Activated CD4-positive, alpha-beta T cell treated with anti-CD3 and anti-CD28 coated beads for 36 hours (primary cell): ENCODE data around the gene RUSC1. TPM values are rescaled to one million over a fixed set of nuclear protein-coding genes. Genes with fewer than 3 reads are reported as not detected.
"Not testable (repeated sequence)": the region's sequence is repeated elsewhere in the genome, so short reads cannot be mapped to it uniquely, and the experiment has no call there.

Source experiments
- ATAC-seq: fragments of 200-7000 bp; cut with Tn5 transposase; one replicate; pipeline ENCODE4 v1.10.0; 2021; ENCODE audit warnings: mild to moderate bottlenecking, moderate library complexity
- CTCF ChIA-PET: fragments of 350-600 bp; sonication (Branson Sonifier 250); formaldehyde crosslinking; loops from one replicate; lab custom pipeline; 2021; ENCODE audit warnings: antibody characterized with exemption; lab: Charles Lee
- POLR2A ChIA-PET: fragments of 350-600 bp; sonication (Branson Sonifier 250); formaldehyde crosslinking; loops from one replicate; lab custom pipeline; 2021; ENCODE audit warnings: antibody characterized with exemption, inconsistent platforms; lab: Charles Lee
- DNase-seq: peaks from one replicate; pipeline ENCODE4 v3.0.0-alpha.2; 2020
- H3K27ac Mint-ChIP-seq: one replicate; pipeline ENCODE4 v1.8.0; 2021; ENCODE audit warnings: mixed read lengths
- H3K27me3 Mint-ChIP-seq: one replicate; pipeline ENCODE4 v1.8.0; 2021; ENCODE audit warnings: mixed read lengths
- H3K36me3 Mint-ChIP-seq: one replicate; pipeline ENCODE4 v1.8.0; 2021; ENCODE audit warnings: low read depth, mixed read lengths
- H3K4me1 Mint-ChIP-seq: one replicate; pipeline ENCODE4 v1.8.0; 2021; ENCODE audit warnings: mixed read lengths
- H3K4me3 Mint-ChIP-seq: one replicate; pipeline ENCODE4 v1.8.0; 2021; ENCODE audit warnings: mild to moderate bottlenecking, moderate library complexity, mixed read lengths
- H3K9me3 Mint-ChIP-seq: one replicate; pipeline ENCODE4 v1.8.0; 2021; ENCODE audit warnings: low read depth, mixed read lengths
- intact Hi-C, 2 experiments: fragments of 100-400 bp; cut with DNase I in 1 of 2; cut with micrococcal nuclease in 1 of 2; formaldehyde crosslinking; loops; one replicate each; pipeline versions ENCODE4 v1.14.2 to v1.15.1; 2022 to 2024; cut with DNase I, micrococcal nuclease
- total RNA-seq, 2 experiments: library from RNA; stranded (reverse); gene quantifications; one replicate each; pipeline ENCODE4 v1.2.3, GENCODE V29; 2021

The RUSC1 gene
- total RNA-seq, 2 experiments from 2014 or later = 21.3 to 22.2 TPM

DNA sequence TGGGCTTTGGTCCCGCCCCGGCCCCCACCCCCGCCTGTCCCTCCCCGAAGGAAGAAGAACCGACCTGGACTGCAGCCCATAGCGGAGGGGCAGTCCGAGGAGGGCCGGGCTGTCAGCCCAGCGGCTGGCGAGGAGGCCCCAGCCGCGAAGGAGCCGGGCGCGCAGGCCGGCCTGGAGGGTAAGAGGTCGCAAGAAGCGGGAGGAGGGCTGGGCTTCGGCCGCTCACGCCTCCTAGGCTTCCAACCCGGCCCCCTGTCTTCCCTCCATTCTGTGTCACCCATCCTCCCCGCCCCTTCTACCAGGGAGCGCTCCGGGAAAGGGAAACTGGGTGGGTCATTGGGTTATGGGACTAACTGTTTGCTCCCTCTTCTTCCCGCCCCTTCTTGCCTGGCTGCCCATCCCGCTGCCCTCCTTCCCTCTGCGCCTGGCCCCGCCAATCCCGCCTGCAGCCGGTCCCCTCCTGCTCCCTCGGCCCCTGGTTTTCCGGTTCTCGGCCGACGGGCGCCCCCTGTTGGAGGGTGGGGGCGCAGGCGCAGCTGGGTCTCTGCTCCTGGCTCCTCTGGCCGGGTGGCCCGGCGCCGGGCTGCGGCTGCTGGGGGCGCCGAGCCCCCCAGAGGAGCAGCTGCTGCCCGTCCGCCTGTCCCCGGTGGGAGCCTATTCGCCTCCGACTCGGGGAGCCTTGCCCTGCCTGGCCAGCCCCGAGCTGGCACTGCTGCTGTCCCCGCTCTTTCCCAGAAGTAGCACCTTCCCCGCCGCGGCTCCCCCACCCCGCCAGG lies 2.4 kb downstream of the RUSC1 start:
- H3K27me3 Mint-ChIP-seq = no peaks in the 10 kb centered on the region
- ATAC-seq = peak; percentile 55
- peaks cover 20% of the 10 kb centered on the region for H3K36me3 Mint-ChIP-seq
- ChIA-PET POLR2A (interaction anchor here (0.6 to 1.2 kb wide), 6 partner anchors 45 to 153 kb away, joined by 3 to 4 read pairs (median 3); partner anchors contain the start of gene CLK2), CTCF (interaction anchor here (0.7 to 6.1 kb wide), 19 partner anchors 10 to 278 kb away, joined by 3 to 79 read pairs (median 6); partner anchors contain the start of genes CLK2, ENTREP3, FDPS and KRTCAP2)
- DNase-seq = peak; percentile 92
- H3K4me1 Mint-ChIP-seq = peaks cover 42% of the 10 kb centered on the region
- intact Hi-C loops = loop anchor here (1.0 to 10.0 kb wide), 15 partner anchors 15 to 654 kb away; partner anchors contain the start of genes CLK2 (in 2 of the 2), FDPS (in 2 of the 2), HCN3 (in 2 of the 2) and ARHGEF2 (in 1 of the 2)
- H3K27ac Mint-ChIP-seq = peak overlapping the region; percentile 45
- no peaks in the 10 kb centered on the region for H3K9me3 Mint-ChIP-seq
- peak overlapping the region; percentile 76 for H3K4me3 Mint-ChIP-seq

DNA sequence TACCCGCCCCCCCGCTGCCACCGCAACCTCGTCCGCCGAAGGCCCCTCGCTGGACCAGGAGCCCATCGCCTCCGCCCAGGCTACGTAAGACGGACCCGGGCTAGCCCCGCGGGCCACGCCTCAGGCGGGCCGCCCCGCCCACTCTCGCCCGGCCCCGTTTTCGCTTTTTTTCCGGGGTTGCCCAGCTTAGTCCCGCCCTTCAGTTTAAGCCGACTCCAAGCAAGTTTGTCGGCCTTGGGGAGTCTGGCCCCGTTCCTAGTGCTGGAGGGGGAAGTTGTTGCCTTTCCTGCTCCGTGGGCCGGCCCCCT lies 3.0 kb downstream of the RUSC1 start:
- intact Hi-C loops = loop anchor here (1.0 to 10.0 kb wide), 18 partner anchors 15 to 654 kb away; partner anchors contain the start of genes CLK2 (in 2 of the 2), FDPS (in 2 of the 2), HCN3 (in 2 of the 2) and MTX1 (in 2 of the 2)
- H3K27me3 Mint-ChIP-seq = no peaks in the 10 kb centered on the region
- H3K36me3 Mint-ChIP-seq = peaks cover 17% of the 10 kb centered on the region
- no peaks in the 10 kb centered on the region for H3K9me3 Mint-ChIP-seq
- ATAC-seq = peak; percentile 56
- H3K4me1 Mint-ChIP-seq = peaks cover 42% of the 10 kb centered on the region
- CTCF ChIA-PET = interaction anchor here (0.5 to 6.1 kb wide), 18 partner anchors 9 to 653 kb away, joined by 3 to 79 read pairs (median 6); partner anchors contain the start of genes CLK2, ENTREP3, FDPS and MTX1
- POLR2A ChIA-PET = interaction anchor here (0.6 to 1.2 kb wide), 5 partner anchors 16 to 136 kb away, joined by 3 to 4 read pairs (median 3); partner anchors contain the start of gene CLK2
- peak; percentile 90 for DNase-seq
- peak overlapping the region; percentile 76 for H3K4me3 Mint-ChIP-seq
- peak overlapping the region; percentile 45 for H3K27ac Mint-ChIP-seq

DNA sequence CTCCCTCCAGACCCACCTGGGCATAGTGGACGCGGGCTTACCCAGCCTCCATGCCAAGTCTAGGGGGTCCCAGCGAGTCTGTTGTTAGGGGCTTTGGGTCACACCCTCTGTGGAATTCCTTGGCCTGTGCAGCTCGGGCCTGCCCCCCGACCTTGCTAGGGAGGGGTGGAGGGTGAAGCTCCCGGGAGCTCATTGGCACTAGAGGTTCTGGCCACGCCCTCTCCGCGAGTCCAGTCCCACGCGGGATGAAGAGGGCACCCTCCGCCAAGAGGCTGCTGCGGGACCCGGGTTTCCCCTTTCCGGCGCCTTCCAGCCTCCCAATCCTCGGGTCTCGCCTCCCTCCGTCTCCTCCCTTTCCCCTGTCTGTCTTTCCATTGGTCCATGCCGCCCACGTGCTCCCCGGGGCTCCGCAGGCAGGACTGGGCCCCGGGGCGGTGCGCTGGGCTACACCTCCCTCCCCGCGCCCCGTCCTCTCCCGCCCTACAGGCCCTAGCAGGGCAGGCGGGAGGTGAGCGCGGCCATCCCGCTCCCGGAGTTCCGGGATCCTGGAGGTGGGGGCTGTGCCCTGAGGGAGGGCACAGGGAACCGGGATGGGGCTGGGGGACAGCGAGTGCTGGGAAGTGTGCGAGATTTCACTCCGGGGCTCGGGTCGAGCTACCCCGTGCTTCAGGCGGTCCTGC lies 3.5 kb downstream of the RUSC1 start:
- POLR2A ChIA-PET = interaction anchor here (0.6 to 1.1 kb wide), 3 partner anchors 16 to 63 kb away, joined by 3 to 4 read pairs (median 4); no protein-coding TSS in a partner anchor
- ATAC-seq = peak; percentile 81
- intact Hi-C loops = loop anchor here (1.0 to 10.0 kb wide), 11 partner anchors 62 to 653 kb away; partner anchors contain the start of genes MTX1 (in 2 of the 2), ARHGEF2 (in 1 of the 2), DAP3 (in 1 of the 2) and ENTREP3 (in 1 of the 2)

DNA sequence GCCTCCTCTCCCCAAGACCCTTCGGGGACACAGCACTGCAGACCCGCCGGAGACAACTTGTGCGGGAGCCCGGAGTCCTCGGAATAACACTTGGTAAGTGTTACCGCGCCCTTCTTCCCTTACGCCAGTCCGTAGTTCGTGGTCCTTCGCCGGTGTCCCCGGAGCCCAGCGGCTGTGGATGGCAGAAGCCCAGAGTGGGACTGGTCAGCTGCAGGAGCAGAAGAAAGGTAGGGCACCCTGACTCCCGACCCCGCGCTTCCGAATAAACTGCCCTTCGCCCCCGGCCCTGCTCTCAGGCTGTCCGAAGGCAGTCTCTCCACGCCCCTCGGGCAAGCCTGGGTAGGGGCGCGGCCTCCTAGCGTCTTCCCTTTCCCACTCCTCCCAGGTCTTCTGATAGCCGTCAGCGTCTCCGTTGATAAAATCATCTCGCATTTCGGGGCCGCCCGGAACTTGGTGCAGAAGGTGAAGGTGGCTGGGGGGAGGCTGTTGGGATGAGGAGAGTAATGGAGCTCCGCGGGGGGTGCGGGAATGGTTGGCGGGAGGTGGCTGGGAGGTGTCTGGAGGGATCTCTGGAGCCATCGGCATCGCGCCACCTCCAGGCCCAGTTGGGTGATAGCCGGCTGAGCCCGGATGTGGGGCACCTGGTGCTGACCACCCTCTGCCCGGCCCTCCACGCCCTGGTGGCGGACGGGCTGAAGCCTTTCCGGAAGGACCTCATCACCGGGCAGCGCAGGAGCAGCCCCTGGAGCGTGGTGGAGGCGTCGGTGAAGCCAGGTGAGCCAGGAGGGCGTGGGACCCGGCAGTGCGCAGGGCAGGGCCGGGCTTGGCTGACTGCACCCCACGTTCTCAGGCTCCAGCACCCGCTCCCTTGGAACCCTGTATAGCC lies 4.3 kb downstream of the RUSC1 start:
- Mint-ChIP-seq H3K4me3 (peak overlapping the region; percentile 76), H3K27me3 (no peaks in the 10 kb centered on the region), H3K36me3 (peaks cover 9% of the 10 kb centered on the region), H3K27ac (no peak overlapping the region), H3K9me3 (no peaks in the 10 kb centered on the region), H3K4me1 (peaks cover 33% of the 10 kb centered on the region)
- peak; percentile 47 for DNase-seq
- ChIA-PET CTCF (interaction anchor here (0.6 to 6.1 kb wide), 6 partner anchors 14 to 1094 kb away, joined by 3 to 79 read pairs (median 4); no protein-coding TSS in a partner anchor), POLR2A (no interaction called here)
- no peak for ATAC-seq
- intact Hi-C loops = loop anchor here (1.0 to 10.0 kb wide), 11 partner anchors 63 to 652 kb away; partner anchors contain the start of genes MTX1 (in 2 of the 2), ARHGEF2 (in 1 of the 2), DAP3 (in 1 of the 2) and ENTREP3 (in 1 of the 2)

More for the DNA sequence above, 3.5 kb downstream of the RUSC1 start:
- H3K9me3 Mint-ChIP-seq = no peaks in the 10 kb centered on the region
- H3K4me3 Mint-ChIP-seq = peak overlapping the region; percentile 76
- peaks cover 12% of the 10 kb centered on the region for H3K36me3 Mint-ChIP-seq
- H3K27me3 Mint-ChIP-seq = no peaks in the 10 kb centered on the region
- peak overlapping the region; percentile 45 for H3K27ac Mint-ChIP-seq
- CTCF ChIA-PET = interaction anchor here (0.5 to 6.1 kb wide), 20 partner anchors 9 to 1095 kb away, joined by 3 to 79 read pairs (median 6); partner anchors contain the start of genes CLK2, ENTREP3, FDPS and MTX1
- peak; percentile 95 for DNase-seq
- H3K4me1 Mint-ChIP-seq = peaks cover 39% of the 10 kb centered on the region

DNA sequence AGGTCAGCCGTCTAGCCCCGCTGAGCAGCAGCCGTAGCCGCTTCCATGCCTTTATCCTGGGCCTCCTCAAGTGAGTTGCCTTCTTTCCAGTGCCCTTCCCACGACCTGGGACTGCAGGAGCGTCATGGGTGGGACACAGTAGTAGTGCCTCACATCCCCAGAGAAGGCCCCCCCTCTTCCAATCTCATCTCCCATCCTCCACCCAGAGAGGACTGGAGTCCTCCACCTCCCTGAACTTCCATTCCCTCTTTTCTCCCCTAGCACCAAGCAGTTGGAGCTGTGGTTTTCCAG lies 4.9 kb downstream of the RUSC1 start:
- ATAC-seq (no peak), DNase-seq (no peak)
- CTCF ChIA-PET = interaction anchor here (6.1 kb wide), 1 partner anchor 75 kb away, joined by 79 read pairs; no protein-coding TSS in a partner anchor
- peak overlapping the region; percentile 76 for H3K4me3 Mint-ChIP-seq
- peaks cover 27% of the 10 kb centered on the region for H3K4me1 Mint-ChIP-seq
- H3K27ac Mint-ChIP-seq = no peak overlapping the region
- no peaks in the 10 kb centered on the region for H3K9me3 Mint-ChIP-seq
- no peaks in the 10 kb centered on the region for H3K27me3 Mint-ChIP-seq
- intact Hi-C loops = loop anchor here in 1 of 2 experiments (10.0 kb wide), 1 partner anchor 269 kb away; no protein-coding TSS in a partner anchor
- POLR2A ChIA-PET = no interaction called here
- peaks cover 10% of the 10 kb centered on the region for H3K36me3 Mint-ChIP-seq

DNA sequence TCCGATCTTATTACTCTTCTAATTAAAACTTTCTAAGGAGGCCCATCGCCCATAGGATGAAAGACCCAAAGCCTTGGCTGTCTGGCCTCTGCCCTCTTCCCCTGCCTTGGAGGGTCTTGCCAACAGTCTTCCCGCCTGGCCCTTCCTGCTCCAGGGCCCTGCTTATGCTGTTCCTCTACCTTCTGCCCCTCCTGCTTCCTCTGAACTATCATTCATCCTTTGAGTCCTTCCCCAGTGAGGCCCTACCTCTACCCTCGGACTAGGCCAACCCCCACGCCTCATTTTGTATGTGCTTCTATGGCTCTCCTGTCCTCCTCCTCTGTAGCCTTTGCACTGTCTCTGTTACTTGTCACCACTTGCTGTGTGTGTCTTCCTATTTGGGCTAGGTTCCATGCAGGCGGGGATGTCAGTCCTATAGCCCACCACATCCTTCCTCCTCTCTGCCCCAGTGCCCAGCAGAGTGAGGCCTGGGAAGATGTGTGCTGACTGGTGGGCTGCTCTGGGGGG lies 5.4 kb downstream of the RUSC1 start:
- no peak overlapping the region for H3K27ac Mint-ChIP-seq
- POLR2A ChIA-PET = no interaction called here

DNA sequence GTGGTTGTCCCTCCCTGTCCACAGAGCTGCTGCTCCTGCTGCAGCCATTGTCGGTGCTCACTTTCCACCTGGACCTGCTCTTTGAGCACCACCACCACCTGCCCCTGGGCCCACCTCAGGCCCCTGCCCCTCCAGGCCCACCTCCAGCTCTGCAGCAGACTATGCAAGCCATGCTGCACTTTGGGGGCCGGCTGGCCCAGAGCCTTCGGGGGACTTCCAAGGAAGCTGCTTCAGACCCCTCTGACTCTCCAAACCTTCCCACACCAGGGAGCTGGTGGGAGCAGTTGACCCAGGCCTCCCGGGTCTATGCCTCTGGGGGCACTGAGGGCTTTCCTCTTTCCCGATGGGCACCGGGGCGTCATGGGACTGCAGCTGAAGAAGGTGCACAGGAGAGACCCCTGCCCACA lies 5.9 kb downstream of the RUSC1 start:
- ATAC-seq = no peak
- no peaks in the 10 kb centered on the region for H3K9me3 Mint-ChIP-seq
- H3K36me3 Mint-ChIP-seq = peaks cover 14% of the 10 kb centered on the region
- no peak overlapping the region for H3K4me3 Mint-ChIP-seq
- H3K27me3 Mint-ChIP-seq = no peaks in the 10 kb centered on the region
- peaks cover 18% of the 10 kb centered on the region for H3K4me1 Mint-ChIP-seq
- DNase-seq = no peak
- no peak overlapping the region for H3K27ac Mint-ChIP-seq
- ChIA-PET CTCF (interaction anchor here (1.0 kb wide), 1 partner anchor 76 kb away, joined by 3 read pairs; no protein-coding TSS in a partner anchor), POLR2A (no interaction called here)
- intact Hi-C loops = loop anchor here in 1 of 2 experiments (10.0 kb wide), 1 partner anchor 268 kb away; no protein-coding TSS in a partner anchor

More for the DNA sequence above, 5.4 kb downstream of the RUSC1 start:
- Mint-ChIP-seq H3K4me1 (peaks cover 23% of the 10 kb centered on the region), H3K9me3 (no peaks in the 10 kb centered on the region), H3K4me3 (peak overlapping the region; percentile 76), H3K27me3 (no peaks in the 10 kb centered on the region), H3K36me3 (peaks cover 13% of the 10 kb centered on the region)
- DNase-seq = peak; percentile 6
- intact Hi-C loops = loop anchor here in 1 of 2 experiments (10.0 kb wide), 1 partner anchor 269 kb away; no protein-coding TSS in a partner anchor
- CTCF ChIA-PET = interaction anchor here (1.0 kb wide), 1 partner anchor 75 kb away, joined by 3 read pairs; no protein-coding TSS in a partner anchor
- ATAC-seq = no peak

DNA sequence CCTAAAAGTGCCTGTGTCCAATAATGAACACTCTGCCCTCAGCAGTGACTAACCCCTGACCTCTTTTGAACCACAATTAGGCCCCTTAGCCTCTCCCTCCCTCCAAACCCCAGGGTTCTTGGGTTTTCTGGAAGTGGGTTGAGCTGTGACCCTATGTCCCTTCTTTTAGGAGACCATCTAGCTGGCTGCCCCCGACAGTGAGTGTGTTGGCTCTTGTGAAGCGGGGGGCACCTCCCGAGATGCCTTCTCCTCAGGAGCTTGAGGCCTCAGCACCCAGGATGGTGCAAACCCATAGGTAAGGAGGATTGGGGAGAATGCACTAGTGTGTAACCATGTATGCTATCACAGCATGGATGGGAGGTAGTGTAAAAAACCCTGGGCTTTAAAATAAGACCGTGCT lies 7.3 kb downstream of the RUSC1 start:
- CTCF ChIA-PET = interaction anchor here (0.6 to 1.8 kb wide), 4 partner anchors 17 to 77 kb away, joined by 3 to 4 read pairs (median 4); partner anchors contain the start of gene HCN3
- Mint-ChIP-seq H3K9me3 (no peaks in the 10 kb centered on the region), H3K4me1 (peaks cover 8% of the 10 kb centered on the region), H3K27ac (no peak overlapping the region), H3K4me3 (no peak overlapping the region), H3K27me3 (no peaks in the 10 kb centered on the region), H3K36me3 (peaks cover 14% of the 10 kb centered on the region)
- DNase-seq (no peak), ATAC-seq (no peak)
- POLR2A ChIA-PET = no interaction called here
- intact Hi-C loops = loop anchor here in 1 of 2 experiments (10.0 kb wide), 1 partner anchor 267 kb away; no protein-coding TSS in a partner anchor

DNA sequence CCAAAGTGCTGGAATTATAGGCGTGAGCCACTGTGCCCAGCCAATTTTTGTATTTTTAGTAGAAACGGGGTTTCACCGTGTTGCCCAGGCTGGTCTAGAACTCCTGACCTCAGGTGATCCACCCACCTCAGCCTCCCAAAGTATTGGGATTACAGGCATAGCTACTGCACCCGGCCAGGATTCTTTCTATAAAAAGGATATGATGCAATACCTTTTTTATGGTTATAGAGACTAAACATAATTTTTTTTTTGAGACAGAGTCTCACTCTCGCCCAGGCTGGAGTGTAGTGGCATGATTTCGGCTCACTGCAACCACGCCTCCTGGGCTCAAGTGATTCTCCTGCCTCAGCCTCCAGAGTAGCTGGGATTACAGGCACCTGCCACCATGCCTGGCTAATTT lies 8.2 kb downstream of the RUSC1 start:
- ATAC-seq, H3K4me1 Mint-ChIP-seq, DNase-seq, POLR2A ChIA-PET, H3K27ac Mint-ChIP-seq, H3K9me3 Mint-ChIP-seq, H3K27me3 Mint-ChIP-seq, H3K4me3 Mint-ChIP-seq: not testable (repeated sequence)
- intact Hi-C loops = loop anchor here in 1 of 2 experiments (10.0 kb wide), 1 partner anchor 266 kb away; no protein-coding TSS in a partner anchor
- CTCF ChIA-PET = interaction anchor here (1.8 kb wide), 1 partner anchor 78 kb away, joined by 4 read pairs; no protein-coding TSS in a partner anchor
- peaks cover 16% of the 10 kb centered on the region for H3K36me3 Mint-ChIP-seq
